ENCODE results near the gene CPED1.
"Not testable (repeated sequence)": the region's sequence is repeated elsewhere in the genome, so short reads cannot be mapped to it uniquely, and the experiment has no call there.

CPED1 gene

GRCh38 chr7:120981888-120982615 lies 6.5 kb upstream of the CPED1 start:
- no peak for DNase-seq

- DNase-seq, result not testable (repeated sequence)
These were observed 4.9 kb upstream of the CPED1 start for GRCh38 chr7:120983592-120983991.

GRCh38 chr7:120984406-120984805 lies 4.1 kb upstream of the CPED1 start:
- no peak for DNase-seq

- no peak for DNase-seq
These were observed 3.3 kb upstream of the CPED1 start for GRCh38 chr7:120985130-120985758.

- no peak for DNase-seq
These were observed 2.7 kb upstream of the CPED1 start for GRCh38 chr7:120985839-120986238.

GRCh38 chr7:120986650-120987049 lies 1.9 kb upstream of the CPED1 start:
- no peak for DNase-seq

- no peak for DNase-seq
These were observed 1.2 kb upstream of the CPED1 start for GRCh38 chr7:120987280-120987679.

- peak; percentile 50 for DNase-seq
These were observed 574 bp upstream of the CPED1 start for GRCh38 chr7:120987683-120988590.

GRCh38 chr7:120989257-120990220 lies 1.0 kb downstream of the CPED1 start:
- DNase-seq, result no peak

GRCh38 chr7:120990468-120991118 lies 2.1 kb downstream of the CPED1 start:
- DNase-seq, result no peak

- DNase-seq, result no peak
These were observed 2.6 kb downstream of the CPED1 start for GRCh38 chr7:120991161-120991560.

- no peak for DNase-seq
These were observed 3.1 kb downstream of the CPED1 start for GRCh38 chr7:120991581-120991980.

- no peak for DNase-seq
These were observed 3.9 kb downstream of the CPED1 start for GRCh38 chr7:120992272-120992964.

GRCh38 chr7:120992965-120993494 lies 4.5 kb downstream of the CPED1 start:
- DNase-seq, result no peak

GRCh38 chr7:120993553-120994191 lies 5.2 kb downstream of the CPED1 start:
- DNase-seq, result no peak

- DNase-seq, result no peak
These were observed 6.2 kb downstream of the CPED1 start for GRCh38 chr7:120994512-120995410.

- no peak for DNase-seq
These were observed 7.1 kb downstream of the CPED1 start for GRCh38 chr7:120995654-120996053.

GRCh38 chr7:120996333-120996987 lies 7.9 kb downstream of the CPED1 start:
- peak; percentile 10 for DNase-seq

- no peak for DNase-seq
These were observed 8.5 kb downstream of the CPED1 start for GRCh38 chr7:120996988-120997345.
